ENCODE data around the gene NTM. TPM values are rescaled to one million over a fixed set of nuclear protein-coding genes. Genes with fewer than 3 reads are reported as not detected.

NTM gene
- total and polyA plus RNA-seq, 9 donors = 0.16 to 8.5 (median 0.55) TPM; not detected in 3

GRCh38 chr11:132036746-132037466 lies 666.5 kb downstream of the NTM start:
- H3K27me3 ChIP-seq = no peaks in the 10 kb centered on the region
- no peaks in the 10 kb centered on the region for H3K9me3 ChIP-seq
- no peaks in the 10 kb centered on the region for H3K36me3 ChIP-seq
- 71 to 81% (median 79%) methylated on average over 4 of the region's 4 CpGs for WGBS, 3 donors
- DNase-seq = no peak
- intact Hi-C loops (cut with DNase I) = no loop called here
- TF ChIP-seq POLR2A (IDR thresholded peaks at IDR 0.05) (no peak), EP300 (IDR thresholded peaks at IDR 0.05) (no peak)
- no peak overlapping the region for H3K27ac ChIP-seq
- no peak overlapping the region for H3K4me3 ChIP-seq
- no peaks in the 10 kb centered on the region for H3K4me1 ChIP-seq (ENCODE audit: insufficient read depth)

- 84 to 88% (median 87%) methylated on average over 3 of the region's 3 CpGs for WGBS, 3 donors
- H3K27ac ChIP-seq = no peak overlapping the region
- no peaks in the 10 kb centered on the region for H3K27me3 ChIP-seq
- TF ChIP-seq CTCF (IDR thresholded peaks at IDR 0.05) = no peak
- no peaks in the 10 kb centered on the region for H3K9me3 ChIP-seq
- no peaks in the 10 kb centered on the region for H3K36me3 ChIP-seq
- intact Hi-C loops (cut with DNase I) = no loop called here
- DNase-seq = no peak
- no peak overlapping the region for H3K4me3 ChIP-seq
- H3K4me1 ChIP-seq (ENCODE audit: insufficient read depth) = no peaks in the 10 kb centered on the region
These were observed 667.0 kb downstream of the NTM start for GRCh38 chr11:132037467-132037862.

- intact Hi-C loops (cut with DNase I) = no loop called here
- DNase-seq = no peak
- H3K4me3 ChIP-seq = no peak overlapping the region
These were observed 667.5 kb downstream of the NTM start for GRCh38 chr11:132037956-132038355.

GRCh38 chr11:132039521-132039920 lies 669.1 kb downstream of the NTM start:
- intact Hi-C loops (cut with DNase I) = no loop called here
- H3K4me3 ChIP-seq = no peak overlapping the region
- H3K27me3 ChIP-seq = no peaks in the 10 kb centered on the region
- H3K9me3 ChIP-seq = no peaks in the 10 kb centered on the region
- no peak for DNase-seq
- no peak overlapping the region for H3K27ac ChIP-seq
- WGBS, 3 donors = 85 to 87% (median 87%) methylated on average over 7 of the region's 7 CpGs
- TF ChIP-seq CTCF (IDR thresholded peaks at IDR 0.05) (no peak), EP300 (IDR thresholded peaks at IDR 0.05) (no peak), POLR2A (IDR thresholded peaks at IDR 0.05) (no peak)
- no peaks in the 10 kb centered on the region for H3K4me1 ChIP-seq (ENCODE audit: insufficient read depth)
- H3K36me3 ChIP-seq = no peaks in the 10 kb centered on the region

More at GRCh38 chr11:132037956-132038355, 667.5 kb downstream of the NTM start:
- Histone ChIP-seq H3K36me3 (no peaks in the 10 kb centered on the region), H3K27me3 (no peaks in the 10 kb centered on the region), H3K27ac (no peak overlapping the region), H3K4me1 (ENCODE audit: insufficient read depth) (no peaks in the 10 kb centered on the region), H3K9me3 (no peaks in the 10 kb centered on the region)
- WGBS, 3 donors = 73 to 84% (median 74%) methylated on average over 4 of the region's 4 CpGs
- TF ChIP-seq EP300 (IDR thresholded peaks at IDR 0.05) (no peak), CTCF (IDR thresholded peaks at IDR 0.05) (no peak), POLR2A (IDR thresholded peaks at IDR 0.05) (no peak)

GRCh38 chr11:132042296-132042695 lies 671.9 kb downstream of the NTM start:
- Histone ChIP-seq H3K36me3 (no peaks in the 10 kb centered on the region), H3K4me1 (ENCODE audit: insufficient read depth) (no peaks in the 10 kb centered on the region), H3K27ac (no peak overlapping the region), H3K9me3 (no peaks in the 10 kb centered on the region), H3K4me3 (no peak overlapping the region), H3K27me3 (no peaks in the 10 kb centered on the region)
- no peak for DNase-seq
- 81 to 90% (median 83%) methylated on average over 2 of the region's 2 CpGs for WGBS, 3 donors
- intact Hi-C loops (cut with DNase I) = no loop called here
- TF ChIP-seq EP300 (IDR thresholded peaks at IDR 0.05) (no peak), POLR2A (IDR thresholded peaks at IDR 0.05) (no peak), CTCF (IDR thresholded peaks at IDR 0.05) (no peak)
